HUDEP-2 (cell line): ENCODE results near the gene DYNC1LI2.
A peak's percentile ranks its signal among the peaks of the same experiment; 100 is the strongest.

Experiments used
- DNase-seq, 76 experiments: peaks; one replicate each; lab custom pipeline; 2025; ENCODE audit not compliant: unreplicated experiment in 76 of 76; lab: John Stamatoyannopoulos, UW

DYNC1LI2 gene

GRCh38 chr16:66740533-66740932 is 10.9 kb downstream of the DYNC1LI2 start:
- DNase-seq, result peak in 2 of 76 experiments; percentile 7 to 24

- DNase-seq, result peak in 13 of 76 experiments; percentile 6 to 54 (median 18)
Observed at GRCh38 chr16:66740010-66740409, 11.4 kb downstream of the DYNC1LI2 start.

GRCh38 chr16:66735891-66736290 is 15.5 kb downstream of the DYNC1LI2 start:
- no peak for DNase-seq

- DNase-seq, result no peak
Observed at GRCh38 chr16:66731101-66731500, 20.3 kb downstream of the DYNC1LI2 start.

GRCh38 chr16:66728804-66729203 is 22.6 kb downstream of the DYNC1LI2 start:
- DNase-seq, result no peak

- DNase-seq, result peak in 42 of 76 experiments; percentile 2 to 72 (median 29)
Observed at GRCh38 chr16:66728117-66728787, 23.2 kb downstream of the DYNC1LI2 start.

- no peak for DNase-seq
Observed at GRCh38 chr16:66720766-66721165, 30.6 kb downstream of the DYNC1LI2 start.

- DNase-seq, result no peak
Observed at GRCh38 chr16:66719246-66719645, 32.2 kb downstream of the DYNC1LI2 start.

GRCh38 chr16:66717776-66718175 is 33.6 kb downstream of the DYNC1LI2 start:
- no peak for DNase-seq

- DNase-seq, result peak in 20 of 76 experiments; percentile 1 to 35 (median 12)
Observed at GRCh38 chr16:66717112-66717675, 34.2 kb downstream of the DYNC1LI2 start.

GRCh38 chr16:66714654-66715307 is 36.6 kb downstream of the DYNC1LI2 start:
- DNase-seq, result no peak

GRCh38 chr16:66714062-66714461 is 37.3 kb downstream of the DYNC1LI2 start:
- no peak for DNase-seq

- no peak for DNase-seq
Observed at GRCh38 chr16:66713076-66713475, 38.3 kb downstream of the DYNC1LI2 start.

GRCh38 chr16:66712512-66712911 is 38.9 kb downstream of the DYNC1LI2 start:
- no peak for DNase-seq

- no peak for DNase-seq
Observed at GRCh38 chr16:66711581-66711980, 39.8 kb downstream of the DYNC1LI2 start.

GRCh38 chr16:66706506-66706880 is 44.9 kb downstream of the DYNC1LI2 start:
- DNase-seq, result no peak

- no peak for DNase-seq
Observed at GRCh38 chr16:66705790-66706505, 45.5 kb downstream of the DYNC1LI2 start.

- DNase-seq, result no peak
Observed at GRCh38 chr16:66703406-66704215, 47.8 kb downstream of the DYNC1LI2 start.

- no peak for DNase-seq
Observed at GRCh38 chr16:66701516-66701915, 49.9 kb downstream of the DYNC1LI2 start.

GRCh38 chr16:66701026-66701425 is 50.4 kb downstream of the DYNC1LI2 start:
- DNase-seq, result no peak

GRCh38 chr16:66699898-66700297 is 51.5 kb downstream of the DYNC1LI2 start:
- DNase-seq, result no peak
